GM18519 (cell line): ENCODE measurements around the gene NCKAP5.

ENCODE experiments used
- ATAC-seq: cut with Tn5 transposase; IDR thresholded peaks from one replicate; pipeline ENCODE4 v1.9.1; 2021; ENCODE audit warnings: mild to moderate bottlenecking, moderate library complexity; ENCODE audit not compliant: unreplicated experiment, low FRiP score

Gene NCKAP5

DNA sequence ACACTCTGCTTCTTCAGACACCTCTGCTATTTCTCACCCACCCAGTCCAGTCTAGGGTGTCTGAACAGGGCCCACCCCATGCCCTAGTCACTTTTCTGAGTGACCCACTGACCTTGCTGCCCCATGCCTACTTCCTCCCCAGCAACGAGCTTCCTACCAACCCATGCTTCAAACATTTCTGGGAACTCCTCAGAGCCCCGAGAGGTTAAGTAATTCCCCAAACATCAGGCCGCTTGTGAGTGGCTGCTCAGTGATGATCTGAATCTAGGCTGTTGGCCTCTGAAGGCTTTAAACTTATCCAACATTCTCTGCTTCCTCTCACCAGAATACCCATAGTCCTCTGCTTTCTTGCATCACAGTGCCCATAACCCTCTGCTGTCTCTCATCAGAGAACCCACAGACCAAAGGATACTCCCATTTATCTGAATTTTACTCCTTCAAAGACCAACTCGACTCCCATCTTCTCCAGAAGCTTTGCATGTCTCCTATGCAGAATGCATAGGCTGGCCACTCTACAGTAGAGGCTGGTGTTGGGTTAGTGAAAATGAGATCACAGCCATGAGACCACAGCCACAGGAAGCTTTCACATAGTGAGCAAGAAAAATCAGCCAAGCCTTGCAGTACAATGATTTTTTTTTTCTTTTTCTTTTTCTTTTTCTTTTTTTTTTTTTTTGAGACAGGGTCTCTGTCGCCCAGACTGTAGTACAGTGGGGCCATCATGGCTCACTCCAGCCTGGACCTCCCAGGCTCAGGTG is 588.7 kb downstream of the NCKAP5 start:
- no peak for ATAC-seq

DNA sequence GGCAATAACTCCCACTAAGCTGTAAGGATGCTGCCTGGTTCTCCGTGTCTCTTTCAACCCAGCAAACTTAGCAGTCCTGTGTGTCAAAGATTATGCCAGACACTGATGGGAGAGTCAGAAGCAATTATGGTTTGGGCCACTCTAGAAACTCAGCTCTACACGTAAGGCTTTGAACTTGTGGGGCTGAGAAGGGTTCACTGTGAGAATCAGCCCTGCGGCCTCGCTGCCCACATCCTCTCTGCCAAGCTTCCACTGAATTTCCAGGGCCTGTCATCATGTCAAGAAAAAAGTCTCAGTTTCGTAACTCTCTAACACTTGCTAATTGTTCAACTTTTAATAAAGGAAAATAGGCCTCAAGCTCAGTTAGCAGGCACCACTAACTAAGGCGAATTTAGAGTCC is 589.4 kb downstream of the NCKAP5 start:
- no peak for ATAC-seq

DNA sequence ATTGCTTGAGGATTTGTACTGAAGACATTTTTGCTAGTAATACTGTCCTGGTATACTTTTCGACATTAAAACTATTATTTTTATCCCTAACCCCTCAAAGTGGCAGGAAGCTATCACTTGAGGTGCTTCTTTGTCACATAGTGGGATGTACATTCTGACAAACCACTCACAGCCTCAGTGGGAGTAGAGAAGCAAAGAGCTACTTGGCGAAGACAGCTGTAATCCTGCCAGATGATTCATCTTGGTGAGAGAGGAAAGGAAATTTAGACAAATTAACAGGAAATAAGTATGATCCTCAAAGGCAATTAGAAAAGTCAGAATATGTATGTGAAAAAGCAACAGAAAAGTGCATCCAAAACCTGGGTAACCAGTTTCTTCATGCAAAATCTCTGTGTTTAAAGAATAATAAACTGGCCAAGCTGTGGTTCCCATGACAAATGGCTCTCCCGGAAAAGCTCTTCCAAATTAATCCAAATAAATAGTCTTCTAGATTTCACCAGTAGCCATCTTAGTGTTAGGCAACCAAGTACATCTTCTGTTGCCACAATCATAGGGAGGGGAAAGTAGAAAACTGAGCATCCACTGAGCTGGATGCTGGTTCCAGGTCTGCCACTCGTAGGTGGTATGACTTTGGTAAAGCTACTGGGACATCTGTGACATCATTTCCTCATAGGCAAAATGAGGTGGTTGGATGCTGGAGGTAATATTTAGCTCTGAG is 590.3 kb downstream of the NCKAP5 start:
- no peak for ATAC-seq

DNA sequence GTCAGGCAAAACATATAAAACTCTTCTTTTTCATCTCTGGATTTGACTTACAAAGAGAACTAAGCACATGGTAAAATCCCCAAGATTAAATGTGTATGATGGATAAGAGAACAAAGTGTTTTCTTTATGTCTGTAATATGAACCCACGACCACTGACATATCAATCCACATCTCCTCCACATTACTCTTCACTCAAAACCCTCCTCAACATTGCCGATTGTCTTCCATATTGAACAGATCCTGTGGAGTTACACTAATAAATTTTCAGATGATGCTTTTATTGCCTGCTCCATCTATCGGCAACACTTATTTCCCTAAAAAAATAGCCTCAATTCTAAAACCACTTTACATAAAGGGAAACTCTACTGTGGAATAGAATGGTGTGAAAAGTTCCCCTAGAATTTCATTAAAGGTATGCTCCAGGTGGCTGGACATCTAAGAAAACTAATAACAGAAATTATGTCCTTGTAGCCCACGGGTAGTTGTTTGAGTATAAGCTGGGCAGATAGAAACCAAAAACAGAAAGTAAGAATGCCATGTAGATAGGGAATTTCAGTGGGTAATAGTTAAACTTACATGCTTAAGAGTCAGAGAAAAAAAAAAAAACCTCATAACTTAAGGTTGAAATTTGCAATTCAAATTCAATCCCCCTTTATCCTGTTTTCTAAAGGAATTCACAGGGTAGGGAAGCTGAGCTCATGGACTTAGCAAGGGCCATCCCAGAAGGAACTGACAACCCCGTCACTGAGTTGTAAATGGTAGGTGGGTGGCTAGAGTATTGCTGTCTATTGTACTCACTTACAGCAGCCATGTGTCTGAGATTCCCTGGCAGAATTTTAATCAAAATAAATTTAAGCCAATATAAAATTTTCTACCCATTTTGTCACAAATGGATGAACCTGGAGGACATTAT is 592.8 kb downstream of the NCKAP5 start:
- no peak for ATAC-seq

DNA sequence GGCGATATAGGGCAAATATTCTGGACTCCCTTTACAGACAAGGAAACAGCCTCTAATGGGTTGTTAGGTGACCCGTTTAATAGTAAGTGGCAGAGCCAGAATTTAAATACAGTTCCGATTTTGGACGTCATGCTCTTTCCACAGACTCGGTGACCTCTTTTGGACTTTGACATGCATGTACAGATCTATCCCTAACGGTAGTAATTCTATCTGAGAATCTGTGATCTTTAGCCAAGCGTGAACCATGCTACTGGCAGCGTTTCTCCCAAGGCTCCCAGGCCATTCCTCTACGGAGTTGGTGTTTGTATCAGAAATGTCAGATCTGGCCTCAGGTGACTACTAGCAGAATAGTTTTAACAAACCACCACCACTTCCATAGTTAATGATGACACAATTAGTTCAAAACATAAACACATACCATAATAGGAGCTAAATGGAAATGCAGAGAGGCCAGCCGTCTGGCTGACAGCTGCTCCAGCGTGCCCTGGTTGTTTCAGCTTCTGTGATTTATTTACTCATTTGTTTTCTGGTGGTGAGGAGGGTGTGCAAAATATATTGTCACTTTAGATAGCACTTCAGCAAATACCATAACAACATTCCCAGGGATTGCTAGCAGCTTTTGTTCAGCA is 593.7 kb downstream of the NCKAP5 start:
- no peak for ATAC-seq

DNA sequence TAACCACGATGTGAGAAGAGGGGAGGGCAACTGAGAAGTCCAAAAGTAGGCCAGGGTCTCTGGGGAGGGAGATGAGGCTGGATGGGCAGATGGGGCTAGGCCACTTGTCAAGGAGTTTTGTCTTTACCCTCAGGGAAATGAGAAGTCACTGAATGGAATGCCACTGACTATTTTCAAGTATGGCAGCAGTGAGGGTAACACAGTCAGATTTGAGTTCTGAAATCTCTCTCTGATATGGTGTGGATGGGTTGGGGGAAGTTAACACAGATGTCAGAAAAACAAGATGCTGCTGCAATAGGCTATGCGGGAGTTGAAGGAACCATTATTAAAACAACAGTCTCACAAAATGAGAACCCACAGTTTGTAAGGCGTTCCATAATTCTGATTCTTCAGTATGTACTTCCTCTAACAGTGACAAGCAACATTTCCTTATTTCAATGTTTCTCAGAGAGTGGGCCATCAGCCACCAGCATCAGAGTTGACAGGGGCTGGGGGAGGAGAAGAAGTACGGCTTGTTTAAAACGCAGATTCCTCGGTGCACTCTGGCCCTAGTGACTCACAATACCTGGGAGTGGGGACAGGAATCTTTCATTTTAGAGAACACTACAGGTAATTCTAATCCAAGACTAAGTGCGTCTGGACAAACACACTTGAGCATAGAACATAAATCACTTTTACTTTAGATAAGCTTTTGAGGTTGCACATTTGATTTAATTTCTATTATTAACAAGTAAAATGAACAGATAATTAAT is 596.8 kb downstream of the NCKAP5 start:
- ATAC-seq = no peak

DNA sequence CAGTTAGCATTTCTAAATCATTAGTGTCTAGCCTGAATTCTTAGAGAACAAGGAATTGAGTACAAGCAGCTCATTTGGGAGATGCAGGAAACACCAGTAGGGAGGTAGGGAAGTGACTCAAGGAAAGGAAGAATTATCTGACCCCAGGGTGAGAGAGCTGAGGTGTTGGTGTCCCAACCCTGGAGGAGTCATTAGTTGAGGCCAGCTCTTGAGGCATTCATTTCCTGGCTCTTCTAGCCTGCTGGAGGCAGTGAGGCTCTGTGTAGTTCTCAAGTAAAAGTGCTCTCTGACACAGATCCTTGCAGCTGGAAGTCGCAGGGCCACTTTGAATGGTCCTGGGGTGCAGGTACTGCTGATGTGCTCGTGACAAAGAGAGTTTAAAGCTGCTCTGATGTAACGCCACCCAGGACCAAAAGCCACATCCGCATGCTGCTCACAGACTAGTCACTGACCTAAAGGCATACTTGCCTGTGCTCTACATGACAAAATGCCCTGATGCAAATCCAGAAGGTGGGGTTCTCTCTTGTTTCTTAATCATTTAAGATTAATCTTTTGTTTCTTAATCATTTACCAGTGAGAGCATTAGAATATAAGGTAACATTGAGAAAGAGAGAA is 598.8 kb downstream of the NCKAP5 start:
- ATAC-seq = no peak

DNA sequence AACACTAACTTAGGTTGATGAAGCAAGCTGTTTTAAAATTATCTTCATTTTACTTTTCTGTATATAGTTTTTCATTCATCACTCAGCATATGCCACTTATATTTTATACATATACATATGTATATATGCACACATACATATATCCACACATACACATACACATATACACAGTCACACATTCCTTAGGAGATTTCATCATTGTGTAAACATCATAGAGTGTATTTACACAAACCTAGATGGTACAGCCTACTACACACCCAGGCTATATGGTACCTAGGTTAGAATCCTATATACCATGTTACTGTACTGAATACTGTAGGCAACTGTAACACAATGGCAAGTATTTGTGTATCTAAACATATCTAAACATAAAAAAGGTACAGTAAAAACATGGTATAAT is 602.8 kb downstream of the NCKAP5 start:
- ATAC-seq = no peak

DNA sequence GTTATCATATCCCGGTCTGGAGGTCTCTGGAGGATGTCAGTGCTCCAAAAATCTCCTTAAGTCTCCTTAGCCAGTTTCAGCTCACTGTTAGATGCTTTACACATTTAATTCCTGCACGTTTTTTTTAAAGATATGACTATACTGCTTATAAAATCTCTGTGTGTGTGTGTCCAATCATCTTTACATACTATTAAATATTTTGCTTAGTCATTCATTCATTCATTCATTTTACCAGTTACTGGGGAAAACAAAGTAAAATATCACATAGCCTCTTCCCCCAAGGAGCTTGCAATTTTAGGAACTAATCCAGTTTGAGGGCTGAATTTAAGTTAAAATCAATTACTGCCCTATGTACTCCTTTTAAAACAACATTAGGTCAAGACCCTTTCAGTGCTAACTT is 605.1 kb downstream of the NCKAP5 start:
- ATAC-seq = no peak

DNA sequence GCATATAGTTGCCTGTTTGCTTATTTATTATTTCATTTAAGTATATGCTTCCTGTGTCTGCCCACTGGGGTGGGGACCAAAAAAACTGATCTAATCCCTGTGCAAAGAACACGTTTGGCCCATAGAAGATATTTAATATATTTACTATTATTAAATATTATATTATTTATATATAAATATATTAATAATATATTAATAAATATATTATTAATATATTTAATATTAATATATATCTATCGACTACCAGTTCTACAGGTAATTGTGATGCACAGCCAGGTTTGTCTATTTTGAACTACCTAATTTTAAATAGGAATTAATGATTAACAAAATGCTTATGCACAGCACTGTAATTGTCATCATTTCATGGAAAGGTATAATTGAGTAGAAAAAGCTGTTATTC is 609.4 kb downstream of the NCKAP5 start:
- ATAC-seq = no peak

DNA sequence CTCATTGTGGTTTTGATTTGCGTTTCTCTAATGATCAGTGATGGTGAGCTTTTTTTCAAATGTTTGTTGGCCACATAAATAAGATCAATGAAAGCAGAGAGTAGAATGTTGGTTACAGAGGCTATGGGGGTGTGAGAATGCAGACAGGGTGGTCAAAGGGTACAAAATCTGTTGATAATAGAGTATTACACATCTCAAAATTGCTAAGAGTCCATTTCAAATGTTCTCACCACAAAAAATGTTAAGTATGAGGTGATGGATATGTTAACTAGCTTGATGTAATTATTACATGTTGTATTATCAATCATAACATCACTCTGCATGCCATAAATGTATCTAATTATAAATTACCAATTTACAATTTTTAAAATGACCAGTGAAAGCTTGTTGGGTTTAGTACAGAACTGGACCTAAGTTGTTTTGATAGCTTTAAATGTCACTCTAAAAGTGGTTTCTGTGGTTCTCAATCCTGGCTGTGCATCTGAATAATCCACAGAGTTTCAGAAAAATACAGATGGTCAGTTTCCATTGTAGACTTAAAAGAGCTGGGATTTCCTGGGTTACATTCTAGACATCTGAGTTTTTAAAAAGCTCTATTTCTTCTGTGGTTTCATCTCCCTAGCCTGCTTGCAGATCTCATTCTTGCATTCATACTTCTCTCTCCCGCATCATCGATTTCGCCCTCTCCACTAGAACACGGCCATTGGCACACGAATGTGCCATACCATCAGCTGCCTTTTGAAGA is 612.2 kb downstream of the NCKAP5 start:
- ATAC-seq = no peak

DNA sequence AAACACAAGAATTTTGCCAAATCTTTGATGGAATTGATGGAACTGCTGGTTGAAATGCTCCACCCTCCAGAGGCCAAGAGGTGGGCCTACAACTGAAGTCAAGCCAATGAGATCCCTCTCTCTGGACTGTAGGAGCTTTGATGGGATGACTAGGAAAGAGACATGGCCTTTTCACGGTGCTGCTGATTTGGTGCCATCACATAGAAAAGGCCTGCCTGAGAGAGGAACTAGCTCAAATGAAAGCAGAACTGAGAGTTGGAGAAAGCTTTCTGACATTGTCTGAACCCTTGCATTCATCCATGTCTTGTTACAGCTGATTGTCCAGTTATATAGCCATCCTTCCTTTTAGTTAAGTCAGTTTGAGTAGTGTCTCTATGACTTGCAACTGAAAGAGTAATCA is 614.5 kb downstream of the NCKAP5 start:
- peak; percentile 96 for ATAC-seq

DNA sequence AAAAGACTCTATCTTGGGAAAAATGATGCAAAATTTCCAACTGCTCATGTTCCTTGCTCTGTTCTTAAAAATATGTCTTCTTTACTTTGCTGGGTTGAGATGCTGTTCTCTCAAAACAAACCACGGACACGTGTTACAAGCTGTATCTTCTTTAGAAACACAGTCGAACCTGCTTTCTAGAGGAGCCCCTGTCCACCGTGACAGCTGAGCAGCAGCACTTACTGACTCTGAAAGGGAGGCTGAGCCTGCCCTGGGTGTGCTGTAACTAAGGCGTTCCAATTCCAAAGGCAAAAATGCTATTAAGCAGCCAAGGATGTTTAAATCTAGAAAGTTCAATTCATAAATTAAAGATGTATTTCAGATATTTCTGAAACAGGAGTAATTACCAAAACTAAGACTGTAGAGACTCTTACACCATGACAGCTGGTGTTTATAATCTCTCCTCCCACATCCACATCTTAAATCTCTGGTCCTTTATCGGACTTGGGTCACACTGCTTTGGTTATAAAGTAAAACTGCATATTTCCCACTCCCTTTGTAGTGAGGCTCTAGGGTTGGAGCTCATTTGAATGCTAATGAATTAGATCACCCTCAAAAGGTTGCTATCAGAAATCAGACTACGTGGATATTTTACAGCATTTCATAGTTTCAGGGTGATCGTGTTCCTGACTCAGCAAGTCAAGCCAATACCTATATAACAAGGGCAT is 617.1 kb downstream of the NCKAP5 start:
- ATAC-seq = no peak

DNA sequence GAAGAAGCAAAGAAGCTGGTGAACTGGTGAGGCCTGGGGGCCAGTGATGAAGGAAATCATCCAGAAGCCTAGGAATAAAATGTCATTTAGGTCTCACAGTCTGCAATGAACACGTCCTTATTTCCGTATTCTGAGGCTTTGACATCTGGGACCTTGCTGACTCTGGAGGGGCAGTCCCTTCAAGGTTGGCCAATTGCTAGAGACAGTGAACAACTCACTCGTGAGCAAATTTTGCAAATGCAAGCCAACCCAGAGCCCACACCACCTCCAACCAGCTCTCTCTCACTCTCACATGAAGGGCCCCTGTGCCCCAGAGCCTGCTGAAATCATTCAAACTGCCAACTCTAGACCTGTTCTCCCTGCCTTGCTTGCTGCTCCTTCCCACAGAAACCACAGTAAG is 619.2 kb downstream of the NCKAP5 start:
- ATAC-seq = no peak

DNA sequence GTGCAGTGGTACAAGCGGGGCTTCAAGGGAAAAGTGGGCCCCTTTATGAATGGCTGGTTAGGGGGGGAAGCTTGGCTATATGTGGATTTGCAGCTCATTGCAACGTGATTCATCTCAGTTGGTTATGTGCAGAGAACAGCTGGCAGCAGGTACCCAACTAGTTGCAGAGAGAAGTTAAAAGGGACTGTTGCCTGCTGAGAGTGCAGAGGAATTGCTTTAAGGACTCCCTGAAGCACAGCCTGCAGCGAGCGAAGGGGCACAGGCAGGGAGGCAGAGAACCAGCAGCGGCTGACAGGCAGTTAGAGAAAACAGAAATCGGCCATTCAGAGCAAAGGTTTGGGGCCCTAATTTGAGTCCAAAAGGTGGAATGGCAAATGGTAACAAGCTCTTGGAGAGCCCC is 620.1 kb downstream of the NCKAP5 start:
- no peak for ATAC-seq

DNA sequence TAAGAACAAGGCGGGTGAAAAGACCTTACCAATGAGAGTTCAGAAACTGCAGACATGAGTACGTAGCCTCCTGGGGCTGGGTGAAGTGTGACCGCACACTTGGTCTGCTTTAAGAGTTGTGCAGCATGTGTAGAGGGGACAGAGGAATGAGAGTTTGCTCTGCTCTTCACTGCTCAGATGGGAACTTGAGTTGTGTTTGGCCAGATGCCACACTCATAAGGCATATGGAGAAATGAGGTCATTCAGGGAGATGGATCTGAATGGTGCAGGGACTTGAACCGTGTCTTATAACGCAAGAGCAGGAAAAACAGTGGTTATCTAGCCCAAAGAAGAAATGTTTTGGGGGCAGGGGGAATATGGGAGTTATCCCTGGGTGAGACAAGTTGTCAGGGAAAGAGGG is 624.4 kb downstream of the NCKAP5 start:
- ATAC-seq = no peak

DNA sequence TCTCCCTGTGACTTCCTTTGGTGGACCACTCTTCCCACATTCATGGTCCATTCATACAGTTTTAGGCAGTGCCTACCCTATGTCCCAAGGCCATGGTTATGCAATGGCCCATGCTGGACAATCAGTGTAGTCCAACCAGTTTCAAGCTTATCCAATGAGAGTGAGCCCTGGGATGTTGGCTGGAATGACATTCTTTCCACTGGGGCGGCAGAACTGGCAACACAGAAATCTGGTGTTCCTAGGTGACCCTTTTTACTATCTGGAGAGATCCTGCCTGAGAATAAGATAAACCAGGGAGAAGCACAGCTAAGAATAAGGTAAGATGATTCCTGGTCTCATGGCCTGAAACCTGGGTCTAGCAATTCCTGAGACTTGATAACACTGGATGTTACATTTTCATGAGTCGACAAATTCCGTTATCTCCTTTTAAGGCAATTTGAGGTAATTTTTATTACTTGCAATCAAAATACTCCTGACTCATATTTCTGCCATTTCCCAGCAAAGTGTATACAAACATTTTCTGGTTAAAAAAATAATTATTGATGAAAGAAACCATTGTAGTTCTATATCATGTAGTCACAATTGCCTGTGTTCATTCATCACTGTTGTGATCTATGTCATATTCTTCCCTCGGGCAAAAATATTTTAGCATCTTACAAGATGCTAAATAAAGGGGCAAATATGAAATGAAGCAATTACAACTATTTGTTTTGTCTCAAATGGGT is 626.8 kb downstream of the NCKAP5 start:
- ATAC-seq = no peak

DNA sequence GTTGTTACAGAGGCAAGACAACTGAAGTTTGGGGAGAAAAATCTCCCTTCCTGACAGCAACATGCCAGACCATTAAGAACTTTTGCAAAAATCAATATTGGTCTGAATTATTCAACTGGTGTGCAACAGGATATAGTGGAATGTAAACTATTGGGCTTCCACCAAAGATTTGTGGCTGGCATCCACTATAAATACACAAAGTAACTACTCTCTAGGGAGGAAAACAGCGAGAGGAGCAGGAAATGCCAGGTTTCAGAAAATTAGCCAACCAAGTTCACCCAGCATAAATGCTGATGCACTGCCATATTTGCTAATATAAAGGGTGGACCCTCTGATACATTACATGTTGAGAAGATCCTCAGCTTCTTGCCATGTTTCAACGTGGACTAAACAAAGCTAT is 630.6 kb downstream of the NCKAP5 start:
- no peak for ATAC-seq
